ENCODE measurements around the gene CHST10. TPM values are rescaled to one million over a fixed set of nuclear protein-coding genes. Genes with fewer than 3 reads are reported as not detected.
"Not testable (repeated sequence)": the region's sequence is repeated elsewhere in the genome, so short reads cannot be mapped to it uniquely, and the experiment has no call there.

CHST10 gene
- total RNA-seq, 1 donor: 7.2 TPM

DNA sequence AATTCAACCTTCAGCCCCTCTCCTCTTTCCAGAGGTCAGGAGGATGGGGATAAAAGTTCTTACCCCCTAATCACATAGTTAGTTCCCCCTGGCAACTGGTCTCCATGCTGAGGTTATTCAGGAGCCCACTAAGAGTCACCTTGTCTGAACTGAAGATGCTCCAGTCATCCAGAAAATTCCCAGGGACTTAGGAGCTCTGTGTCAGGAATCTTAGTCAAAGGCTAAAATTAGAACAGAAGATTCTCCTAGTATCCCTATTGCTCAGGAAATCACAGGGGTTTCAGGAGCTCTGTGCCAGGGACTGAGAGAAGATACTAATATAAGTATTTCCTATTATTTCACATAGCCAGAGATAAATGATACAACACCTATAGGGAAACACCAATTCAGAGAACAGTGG, 57.9 kb downstream of the CHST10 start:
- DNase-seq (ENCODE audit: insufficient read length, low spot score, missing footprints): no peak
- H3K4me1 ChIP-seq (ENCODE audit: insufficient read depth, low read length): no peaks in the 10 kb centered on the region
- H4K20me1 ChIP-seq (ENCODE audit: insufficient read depth, low read length): no peaks in the 10 kb centered on the region
- H3K4me3 ChIP-seq (ENCODE audit: insufficient read depth, low read length): no peak overlapping the region
- no peaks in the 10 kb centered on the region for H3K9me3 ChIP-seq (ENCODE audit: low read depth, low read length)
- no peak overlapping the region for H3K27ac ChIP-seq (ENCODE audit: low read depth, low read length)
- H3K4me2 ChIP-seq (ENCODE audit: insufficient read depth, low read length): no peak overlapping the region
- H3K79me2 ChIP-seq (ENCODE audit: insufficient read depth, low read length): no peaks in the 10 kb centered on the region
- H3K27me3 ChIP-seq (ENCODE audit: insufficient read depth, low read length): no peaks in the 10 kb centered on the region
- no peaks in the 10 kb centered on the region for H3K36me3 ChIP-seq (ENCODE audit: insufficient read depth, low read length)
- no peak overlapping the region for H2AFZ ChIP-seq (ENCODE audit: low read length)
- TF ChIP-seq, protein P1, sequence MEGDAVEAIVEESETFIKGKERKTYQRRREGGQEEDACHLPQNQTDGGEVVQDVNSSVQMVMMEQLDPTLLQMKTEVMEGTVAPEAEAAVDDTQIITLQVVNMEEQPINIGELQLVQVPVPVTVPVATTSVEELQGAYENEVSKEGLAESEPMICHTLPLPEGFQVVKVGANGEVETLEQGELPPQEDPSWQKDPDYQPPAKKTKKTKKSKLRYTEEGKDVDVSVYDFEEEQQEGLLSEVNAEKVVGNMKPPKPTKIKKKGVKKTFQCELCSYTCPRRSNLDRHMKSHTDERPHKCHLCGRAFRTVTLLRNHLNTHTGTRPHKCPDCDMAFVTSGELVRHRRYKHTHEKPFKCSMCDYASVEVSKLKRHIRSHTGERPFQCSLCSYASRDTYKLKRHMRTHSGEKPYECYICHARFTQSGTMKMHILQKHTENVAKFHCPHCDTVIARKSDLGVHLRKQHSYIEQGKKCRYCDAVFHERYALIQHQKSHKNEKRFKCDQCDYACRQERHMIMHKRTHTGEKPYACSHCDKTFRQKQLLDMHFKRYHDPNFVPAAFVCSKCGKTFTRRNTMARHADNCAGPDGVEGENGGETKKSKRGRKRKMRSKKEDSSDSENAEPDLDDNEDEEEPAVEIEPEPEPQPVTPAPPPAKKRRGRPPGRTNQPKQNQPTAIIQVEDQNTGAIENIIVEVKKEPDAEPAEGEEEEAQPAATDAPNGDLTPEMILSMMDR (IDR thresholded peaks at IDR 0.05; ENCODE audit: extremely low read depth, low read depth, low read length): no peak

DNA sequence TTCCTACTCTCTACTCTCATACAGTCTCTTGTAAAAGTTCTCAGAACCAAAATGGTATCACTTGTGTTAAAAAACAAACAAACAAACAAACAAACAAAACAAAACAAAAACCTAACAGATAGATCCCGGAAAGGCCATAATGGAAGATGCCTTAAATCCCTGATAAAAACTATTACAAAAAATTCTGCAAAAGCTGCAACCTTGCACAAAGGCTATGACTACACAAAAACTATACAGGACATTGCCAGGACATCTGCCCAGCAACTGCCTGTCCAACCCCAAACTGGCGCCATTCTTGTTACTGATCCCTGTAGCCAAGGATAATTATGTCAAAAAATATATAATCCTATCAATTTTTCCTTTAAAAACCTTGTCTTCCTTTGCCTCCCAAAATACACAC, 58.9 kb downstream of the CHST10 start:
- H3K27ac ChIP-seq (ENCODE audit: low read depth, low read length): no peak overlapping the region
- TF ChIP-seq, protein P1 (IDR thresholded peaks at IDR 0.05; ENCODE audit: extremely low read depth, low read depth, low read length): no peak
- H3K4me2 ChIP-seq (ENCODE audit: insufficient read depth, low read length): no peak overlapping the region
- DNase-seq (ENCODE audit: insufficient read length, low spot score, missing footprints): no peak
- no peak overlapping the region for H3K4me3 ChIP-seq (ENCODE audit: insufficient read depth, low read length)
- H4K20me1 ChIP-seq (ENCODE audit: insufficient read depth, low read length): no peaks in the 10 kb centered on the region
- H3K27me3 ChIP-seq (ENCODE audit: insufficient read depth, low read length): no peaks in the 10 kb centered on the region
- no peaks in the 10 kb centered on the region for H3K36me3 ChIP-seq (ENCODE audit: insufficient read depth, low read length)
- no peaks in the 10 kb centered on the region for H3K9me3 ChIP-seq (ENCODE audit: low read depth, low read length)
- H2AFZ ChIP-seq (ENCODE audit: low read length): no peak overlapping the region
- H3K4me1 ChIP-seq (ENCODE audit: insufficient read depth, low read length): no peaks in the 10 kb centered on the region
- no peaks in the 10 kb centered on the region for H3K79me2 ChIP-seq (ENCODE audit: insufficient read depth, low read length)

DNA sequence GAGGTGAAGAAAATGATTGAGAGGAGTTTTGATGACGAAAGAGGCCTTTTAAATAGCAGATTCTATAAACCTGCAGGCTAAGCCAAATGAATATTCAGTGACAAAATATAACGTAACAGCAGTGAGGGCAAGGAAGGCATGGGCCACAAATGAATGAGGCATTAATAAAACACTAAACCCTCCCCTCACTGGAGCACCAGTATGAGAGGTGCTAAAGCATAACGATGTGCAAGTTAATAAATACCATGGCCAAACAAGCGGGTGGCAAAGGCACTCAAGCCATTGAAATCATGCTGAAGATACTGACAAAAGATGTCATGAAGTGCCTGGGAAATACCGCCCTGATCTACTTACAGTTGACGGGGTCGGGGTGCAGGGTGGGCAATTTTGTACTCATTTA, 64.9 kb downstream of the CHST10 start:
- no peak overlapping the region for H3K4me2 ChIP-seq (ENCODE audit: insufficient read depth, low read length)
- DNase-seq (ENCODE audit: insufficient read length, low spot score, missing footprints): no peak
- H3K36me3 ChIP-seq (ENCODE audit: insufficient read depth, low read length): no peaks in the 10 kb centered on the region
- H3K27ac ChIP-seq (ENCODE audit: low read depth, low read length): no peak overlapping the region
- no peaks in the 10 kb centered on the region for H3K79me2 ChIP-seq (ENCODE audit: insufficient read depth, low read length)
- no peaks in the 10 kb centered on the region for H4K20me1 ChIP-seq (ENCODE audit: insufficient read depth, low read length)
- H3K4me3 ChIP-seq (ENCODE audit: insufficient read depth, low read length): no peak overlapping the region
- no peaks in the 10 kb centered on the region for H3K4me1 ChIP-seq (ENCODE audit: insufficient read depth, low read length)
- H2AFZ ChIP-seq (ENCODE audit: low read length): no peak overlapping the region
- H3K27me3 ChIP-seq (ENCODE audit: insufficient read depth, low read length): peaks cover 4% of the 10 kb centered on the region
- H3K9me3 ChIP-seq (ENCODE audit: low read depth, low read length): no peaks in the 10 kb centered on the region
- TF ChIP-seq, protein P1 (IDR thresholded peaks at IDR 0.05; ENCODE audit: extremely low read depth, low read depth, low read length): no peak

DNA sequence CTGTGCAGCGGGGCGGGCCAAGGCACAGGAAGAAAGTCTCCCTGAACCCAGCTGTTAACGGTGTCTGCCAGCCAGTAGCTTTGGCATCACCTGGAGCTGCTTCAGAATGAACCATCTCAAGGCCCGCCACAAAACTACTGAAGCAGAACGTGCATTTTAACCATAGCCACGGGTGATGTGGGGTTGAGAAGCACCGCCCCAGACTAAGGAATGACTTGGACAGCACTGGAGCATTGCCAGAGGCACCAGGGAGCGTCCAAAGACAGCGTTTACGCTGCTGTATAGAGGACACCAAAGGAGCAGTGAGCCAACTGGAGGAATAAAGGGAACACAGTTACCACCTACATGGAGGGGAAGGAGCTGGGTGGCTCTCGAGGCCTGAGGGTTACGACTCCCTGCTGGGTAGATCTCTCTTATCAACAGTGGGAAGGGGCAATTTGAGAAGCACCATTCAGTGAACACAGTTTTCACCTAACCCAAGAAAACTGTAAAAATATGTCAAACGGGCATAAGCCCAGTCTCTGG, 66.7 kb downstream of the CHST10 start:
- H3K79me2 ChIP-seq (ENCODE audit: insufficient read depth, low read length): no peaks in the 10 kb centered on the region
- DNase-seq (ENCODE audit: insufficient read length, low spot score, missing footprints): no peak
- no peak overlapping the region for H3K27ac ChIP-seq (ENCODE audit: low read depth, low read length)
- no peak overlapping the region for H2AFZ ChIP-seq (ENCODE audit: low read length)
- no peaks in the 10 kb centered on the region for H4K20me1 ChIP-seq (ENCODE audit: insufficient read depth, low read length)
- H3K36me3 ChIP-seq (ENCODE audit: insufficient read depth, low read length): no peaks in the 10 kb centered on the region
- H3K9me3 ChIP-seq (ENCODE audit: low read depth, low read length): no peaks in the 10 kb centered on the region
- no peak overlapping the region for H3K4me2 ChIP-seq (ENCODE audit: insufficient read depth, low read length)
- TF ChIP-seq, protein P1 (IDR thresholded peaks at IDR 0.05; ENCODE audit: extremely low read depth, low read depth, low read length): no peak
- H3K27me3 ChIP-seq (ENCODE audit: insufficient read depth, low read length): peaks cover 4% of the 10 kb centered on the region
- H3K4me1 ChIP-seq (ENCODE audit: insufficient read depth, low read length): no peaks in the 10 kb centered on the region
- no peak overlapping the region for H3K4me3 ChIP-seq (ENCODE audit: insufficient read depth, low read length)

DNA sequence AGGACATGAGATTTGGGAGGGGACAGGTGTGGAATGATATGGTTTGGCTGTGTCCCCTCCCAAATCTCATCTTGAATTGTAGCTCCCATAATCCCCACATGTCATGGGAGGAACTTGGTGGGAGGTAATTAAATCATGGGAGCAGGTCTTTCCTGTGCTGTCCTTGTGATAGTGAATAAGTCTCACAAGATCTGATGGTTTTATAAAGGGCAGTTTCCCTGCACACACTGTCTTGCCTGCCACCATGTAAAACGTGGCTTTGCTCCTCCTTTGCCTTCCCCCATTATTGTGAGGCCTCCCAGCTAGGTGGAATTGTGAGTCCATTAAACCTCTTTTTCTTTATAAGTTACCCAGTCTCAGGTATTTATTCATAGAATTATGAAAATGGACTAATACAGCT, 72.3 kb downstream of the CHST10 start:
- H4K20me1 ChIP-seq (ENCODE audit: insufficient read depth, low read length); H2AFZ ChIP-seq (ENCODE audit: low read length); H3K4me1 ChIP-seq (ENCODE audit: insufficient read depth, low read length); H3K36me3 ChIP-seq (ENCODE audit: insufficient read depth, low read length); H3K79me2 ChIP-seq (ENCODE audit: insufficient read depth, low read length); H3K4me3 ChIP-seq (ENCODE audit: insufficient read depth, low read length); H3K4me2 ChIP-seq (ENCODE audit: insufficient read depth, low read length); H3K9me3 ChIP-seq (ENCODE audit: low read depth, low read length); H3K27ac ChIP-seq (ENCODE audit: low read depth, low read length); DNase-seq (ENCODE audit: insufficient read length, low spot score, missing footprints): not testable (repeated sequence)
- peaks cover 15% of the 10 kb centered on the region for H3K27me3 ChIP-seq (ENCODE audit: insufficient read depth, low read length)
